GM19025 (cell line): Measurements from ENCODE around the gene ITLN2.
"Not testable (repeated sequence)": the region's sequence is repeated elsewhere in the genome, so short reads cannot be mapped to it uniquely, and the experiment has no call there.

ENCODE experiments used
- ATAC-seq: cut with Tn5 transposase; IDR thresholded peaks from one replicate; pipeline ENCODE4 v1.9.1; 2021; ENCODE audit warnings: mild to moderate bottlenecking, low read depth, moderate library complexity; ENCODE audit not compliant: unreplicated experiment

ITLN2 gene

DNA sequence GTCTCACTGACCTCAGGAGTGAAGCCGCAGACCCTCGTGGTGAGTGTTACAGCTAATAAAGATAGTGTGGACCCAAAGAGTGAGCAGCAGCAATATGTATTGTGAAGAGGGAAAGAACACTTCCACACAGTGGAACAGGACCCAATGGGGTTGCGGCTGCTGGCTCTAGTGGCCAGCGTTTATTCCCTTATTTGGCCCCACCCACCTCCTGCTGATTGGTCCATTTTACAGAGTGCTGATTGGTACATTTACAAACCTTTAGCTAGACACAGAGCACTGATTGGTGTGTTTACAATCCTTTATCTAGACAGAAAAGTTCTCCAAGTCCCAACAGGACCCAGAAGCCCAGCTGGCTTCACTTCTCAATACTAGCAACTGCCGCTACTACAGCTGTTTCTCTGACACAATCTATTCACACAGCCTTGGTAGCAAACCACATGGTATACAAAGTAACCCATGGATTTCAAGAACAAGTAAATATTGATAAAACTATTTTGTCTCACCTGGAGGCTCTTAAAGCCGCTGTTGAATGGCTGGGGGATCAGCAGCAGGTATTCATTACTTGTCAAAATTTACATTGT, 44.3 kb downstream of the ITLN2 start:
- ATAC-seq, result no peak

DNA sequence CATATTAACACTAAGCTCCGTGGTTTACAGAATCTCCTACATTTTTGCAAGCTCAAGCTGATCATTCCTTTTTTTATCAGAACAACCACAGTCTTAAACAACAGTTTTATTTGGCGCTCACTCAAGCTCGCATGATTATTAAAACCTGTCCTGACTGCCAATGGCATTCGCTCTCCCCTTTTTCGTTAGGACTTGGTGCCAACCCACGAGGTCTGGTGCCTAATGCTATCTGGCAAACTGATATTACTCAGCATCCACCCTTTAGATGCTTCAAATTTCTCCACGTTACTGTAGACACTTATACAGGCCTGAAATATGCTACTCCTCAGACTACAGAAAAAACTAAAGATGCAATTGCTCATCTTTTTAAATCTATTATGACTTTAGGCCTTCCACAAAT, 46.6 kb downstream of the ITLN2 start:
- ATAC-seq, result no peak

DNA sequence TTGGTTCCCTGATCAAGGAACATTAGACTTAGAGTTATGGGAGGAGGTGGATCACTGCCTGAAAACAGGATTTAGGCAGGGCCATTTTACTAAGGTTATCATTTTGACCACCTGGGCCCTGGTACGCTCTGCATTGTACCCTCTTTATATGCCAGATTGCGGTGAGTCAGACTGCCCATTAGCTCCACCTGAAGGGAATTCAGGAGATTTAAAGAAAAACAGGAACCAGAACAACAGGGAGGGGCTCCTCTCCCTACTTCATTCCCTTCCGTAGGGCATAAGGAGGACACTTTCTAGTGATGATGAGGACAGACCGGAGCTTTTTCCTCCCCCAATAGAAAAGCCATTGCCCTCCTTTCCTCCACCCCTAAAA, 49.0 kb downstream of the ITLN2 start:
- ATAC-seq, result no peak

DNA sequence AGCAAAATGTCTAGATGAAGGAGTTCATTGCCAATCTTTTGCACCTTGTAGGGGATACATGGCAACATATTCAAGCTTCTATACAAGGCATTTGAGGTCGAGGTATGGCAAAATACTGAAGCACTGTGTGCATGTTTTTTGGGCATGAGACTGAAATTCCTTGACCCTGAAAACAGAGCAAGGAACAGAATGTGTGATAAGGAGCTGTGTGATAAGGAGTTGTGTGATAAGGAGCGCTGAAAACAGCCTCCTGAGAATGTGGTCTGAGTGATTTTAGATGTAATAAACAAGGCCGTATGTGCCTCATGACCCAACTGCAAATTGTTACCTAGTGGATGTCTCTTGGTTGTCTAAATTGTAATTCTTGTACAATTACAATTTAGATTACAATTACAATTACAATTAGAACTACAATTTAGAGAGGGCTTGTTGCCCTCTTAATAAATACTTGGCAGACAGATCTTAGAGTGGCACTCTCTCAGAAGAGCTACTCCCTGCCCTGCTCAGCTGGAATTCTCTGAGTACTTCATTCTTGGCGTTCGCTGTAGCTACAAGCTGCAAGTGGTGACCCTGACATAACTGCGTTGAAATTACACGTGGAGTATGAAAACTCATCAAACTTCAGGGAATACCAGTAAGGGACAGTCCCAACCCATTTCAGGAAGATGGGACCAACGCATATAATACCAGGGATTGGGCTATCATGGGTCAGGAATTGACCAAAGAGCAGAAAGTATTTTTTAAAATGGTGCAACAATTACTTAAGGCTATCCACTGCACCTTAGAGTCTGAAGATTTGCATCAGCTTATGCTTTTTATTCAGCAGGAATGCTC, 49.6 kb downstream of the ITLN2 start:
- no peak for ATAC-seq

DNA sequence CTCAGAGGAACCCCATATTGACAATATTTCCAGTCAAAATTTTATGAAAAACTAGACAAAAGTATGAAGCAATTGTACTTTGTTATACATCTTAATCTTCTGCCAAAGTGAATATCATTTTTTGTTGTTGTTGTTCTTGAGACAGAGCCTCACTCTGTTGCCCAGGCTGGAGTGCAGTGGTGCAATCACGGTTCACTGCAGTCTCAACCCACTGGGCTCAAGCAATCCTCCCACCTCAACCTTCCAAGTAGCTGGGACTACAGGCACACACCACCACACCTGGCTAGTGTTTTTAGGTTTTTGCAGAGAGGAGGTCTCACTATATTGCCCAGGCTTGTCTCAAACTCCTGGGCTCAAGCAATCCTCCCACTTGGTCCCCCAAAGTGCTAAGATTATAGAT, 52.4 kb downstream of the ITLN2 start:
- ATAC-seq, result not testable (repeated sequence)

DNA sequence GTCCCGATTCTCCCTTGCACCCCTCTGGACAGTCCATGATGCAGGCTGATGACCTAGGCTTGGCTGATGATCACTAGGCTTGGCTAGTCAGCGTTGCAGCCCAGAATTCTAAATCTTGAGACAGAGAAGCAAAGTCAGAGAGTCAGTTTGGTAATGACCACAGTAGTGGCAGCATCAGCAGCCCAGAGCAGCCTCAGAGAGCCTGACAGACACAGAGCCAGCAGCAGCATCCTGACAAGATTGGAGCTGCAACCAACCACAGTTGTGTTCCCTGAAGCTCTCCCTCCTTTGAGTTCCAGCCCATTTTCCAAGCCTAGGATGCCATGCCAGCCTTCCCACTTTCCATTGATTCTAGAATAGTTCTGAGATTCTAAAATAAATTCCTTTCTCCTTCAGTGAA, 52.8 kb downstream of the ITLN2 start:
- ATAC-seq, result no peak

DNA sequence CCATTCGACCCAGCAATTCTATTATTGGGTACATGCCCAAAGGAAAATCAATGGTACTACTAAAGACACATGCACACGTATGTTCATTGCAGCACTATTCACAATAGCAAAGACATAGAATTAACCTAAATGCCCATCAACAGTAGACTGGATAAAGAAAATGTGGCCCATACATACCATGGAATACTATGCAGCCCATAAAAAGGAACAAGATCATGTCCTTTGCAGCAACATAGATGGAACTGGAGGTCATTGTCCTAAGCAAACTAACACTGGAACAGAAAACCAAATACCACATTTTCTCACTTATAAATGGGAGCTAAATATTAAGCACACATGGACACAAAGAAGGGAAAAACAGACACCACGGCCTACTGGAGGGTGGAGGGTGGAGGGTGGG, 53.9 kb downstream of the ITLN2 start:
- ATAC-seq, result not testable (repeated sequence)
